NCI-H82 treated with DMSO at 0.1 percent for 48 hours (cell line): ENCODE measurements around the gene KLF11.

ENCODE experiments used
- DNase-seq: peaks from one replicate; lab custom pipeline; 2025; ENCODE audit not compliant: unreplicated experiment; lab: John Stamatoyannopoulos, UW

Gene KLF11

GRCh38 chr2:10039658-10040410 lies 3.5 kb upstream of the KLF11 start:
- DNase-seq = no peak

GRCh38 chr2:10041711-10042110 lies 1.6 kb upstream of the KLF11 start:
- no peak for DNase-seq

- no peak for DNase-seq
Measured at GRCh38 chr2:10042301-10043161, 819 bp upstream of the KLF11 start.

- no peak for DNase-seq
Measured at GRCh38 chr2:10043906-10044601, 704 bp downstream of the KLF11 start.

- DNase-seq = no peak
Measured at GRCh38 chr2:10045561-10046355, 2.4 kb downstream of the KLF11 start.

- DNase-seq = no peak
Measured at GRCh38 chr2:10046931-10047330, 3.6 kb downstream of the KLF11 start.

- DNase-seq = no peak
Measured at GRCh38 chr2:10047616-10048500, 4.5 kb downstream of the KLF11 start.

GRCh38 chr2:10048501-10049171 lies 5.3 kb downstream of the KLF11 start:
- DNase-seq = peak; percentile 39

- DNase-seq = no peak
Measured at GRCh38 chr2:10052216-10052615, 8.9 kb downstream of the KLF11 start.

- no peak for DNase-seq
Measured at GRCh38 chr2:10053351-10053750, 10.0 kb downstream of the KLF11 start.

- DNase-seq = no peak
Measured at GRCh38 chr2:10054424-10054823, 11.1 kb downstream of the KLF11 start.

GRCh38 chr2:10054976-10055375 lies 11.6 kb downstream of the KLF11 start:
- DNase-seq = no peak

GRCh38 chr2:10056439-10056838 lies 13.1 kb downstream of the KLF11 start:
- DNase-seq = no peak

- DNase-seq = peak; percentile 17
Measured at GRCh38 chr2:10057231-10058107, 14.1 kb downstream of the KLF11 start.

GRCh38 chr2:10058251-10059015 lies 15.1 kb downstream of the KLF11 start:
- no peak for DNase-seq

GRCh38 chr2:10059016-10059351 lies 15.6 kb downstream of the KLF11 start:
- DNase-seq = no peak

- DNase-seq = no peak
Measured at GRCh38 chr2:10059552-10060335, 16.4 kb downstream of the KLF11 start.
